Natural killer cell (primary cell): Measurements from ENCODE around the gene ITGA1. TPM values are rescaled to one million over a fixed set of nuclear protein-coding genes. Genes with fewer than 3 reads are reported as not detected.

Experiments used
- ATAC-seq, 3 donors: fragments of 150-1000 bp in 2 of 3; fragments of 200-7000 bp in 1 of 3; cut with Tn5 transposase; 1 replicate in 1 of 3; 2 replicates in 2 of 3; pipeline ENCODE4 v1.10.0; 2021; ENCODE audit warnings: mild to moderate bottlenecking in 2 of 3, moderate library complexity in 2 of 3
- DNase-seq, 2 donors: peaks; one replicate each; pipeline versions ENCODE4 v3.0.0 to v3.0.0-alpha.2; 2013 to 2021; ENCODE audit warnings: mixed read lengths in 1 of 2
- H3K27ac ChIP-seq: one replicate; pipeline ENCODE4 v1.5.1; 2013; ENCODE audit warnings: mild to moderate bottlenecking, low read length
- H3K27me3 ChIP-seq: one replicate; pipeline ENCODE4 v1.6.1; 2013; ENCODE audit warnings: low read length; ENCODE audit not compliant: control insufficient read depth, insufficient read depth
- H3K36me3 ChIP-seq: one replicate; pipeline ENCODE4 v1.6.1; 2013; ENCODE audit warnings: low read length; ENCODE audit not compliant: control insufficient read depth, insufficient read depth
- H3K4me1 ChIP-seq: one replicate; pipeline ENCODE4 v1.6.1; 2013; ENCODE audit warnings: low read length; ENCODE audit not compliant: control insufficient read depth, insufficient read depth
- H3K4me3 ChIP-seq: one replicate; pipeline ENCODE4 v1.5.1; 2013; ENCODE audit warnings: low read length
- H3K9me3 ChIP-seq: one replicate; pipeline ENCODE4 v1.6.1; 2013; ENCODE audit warnings: low read length; ENCODE audit not compliant: control insufficient read depth, insufficient read depth
- H3K27ac Mint-ChIP-seq, 2 donors: one replicate each; pipeline ENCODE4 v1.8.0; 2022; ENCODE audit warnings: mild to moderate bottlenecking in 2 of 2, mixed read lengths in 2 of 2, moderate library complexity in 1 of 2
- H3K27me3 Mint-ChIP-seq, 2 donors: one replicate each; pipeline ENCODE4 v1.8.0; 2022; ENCODE audit warnings: low read depth in 2 of 2, mixed read lengths in 2 of 2
- H3K36me3 Mint-ChIP-seq: one replicate; pipeline ENCODE4 v1.8.0; 2022; ENCODE audit warnings: mixed read lengths
- H3K4me1 Mint-ChIP-seq, 2 donors: one replicate each; pipeline ENCODE4 v1.8.0; 2022; ENCODE audit warnings: mixed read lengths in 2 of 2
- H3K4me3 Mint-ChIP-seq: one replicate; pipeline ENCODE4 v1.8.0; 2022; ENCODE audit warnings: mild to moderate bottlenecking, moderate library complexity, mixed read lengths
- H3K9me3 Mint-ChIP-seq, 2 donors: one replicate each; pipeline ENCODE4 v1.8.0; 2022; ENCODE audit warnings: mixed read lengths in 2 of 2
- WGBS: methylation state at CpG from one replicate; pipeline ENCODE4 v1.1.7; 2013; ENCODE audit warnings: missing lambda C conversion rate; ENCODE audit not compliant: insufficient coverage; 5-methylcytosine and 5-hydroxymethylcytosine counted together
- intact Hi-C: fragments of 100-400 bp; cut with micrococcal nuclease; formaldehyde crosslinking; loops from one replicate; pipeline ENCODE4 v1.14.2; 2022
- total RNA-seq, 4 donors: library from RNA; stranded (reverse); fragments of 120-200 nt in 1 of 4; gene quantifications; one replicate each; pipeline versions ENCODE4 v1.2.3 to v1.2.4, GENCODE V29; 2013 to 2022
- TF ChIP-seq, protein P1 (sequence below): fragments of 200-600 bp; IDR thresholded peaks from one replicate; pipeline ENCODE4 v1.8.0; 2022; ENCODE audit warnings: antibody characterized with exemption

The ITGA1 gene
- total RNA-seq, 3 donors from 2014 or later (not counting 1 experiment from before 2014, with no cell fraction given) = 0.45 to 0.82 (median 0.47) TPM

DNA sequence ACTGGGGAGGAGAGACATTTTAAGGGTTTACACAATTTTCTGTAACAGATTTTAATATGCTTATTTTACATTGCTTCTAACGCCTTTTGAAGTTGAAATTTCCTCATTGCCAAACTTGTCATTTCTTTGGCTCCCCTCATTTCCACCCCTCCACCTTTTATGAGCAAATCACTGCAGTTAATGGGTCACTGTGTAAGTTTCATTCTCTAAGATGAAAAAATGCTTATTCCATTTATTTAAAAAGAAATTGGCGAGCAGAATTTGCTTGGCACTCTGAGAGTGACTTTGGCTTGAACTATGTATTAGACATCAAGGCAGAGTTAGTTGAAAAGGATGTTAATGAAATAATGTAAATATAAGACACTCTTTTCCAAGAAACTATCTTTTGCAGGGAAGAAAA, 66.6 kb downstream of the ITGA1 start:
- intact Hi-C loops = no loop called here
- no peaks in the 10 kb centered on the region for H3K4me1 Mint-ChIP-seq
- TF ChIP-seq, protein P1, sequence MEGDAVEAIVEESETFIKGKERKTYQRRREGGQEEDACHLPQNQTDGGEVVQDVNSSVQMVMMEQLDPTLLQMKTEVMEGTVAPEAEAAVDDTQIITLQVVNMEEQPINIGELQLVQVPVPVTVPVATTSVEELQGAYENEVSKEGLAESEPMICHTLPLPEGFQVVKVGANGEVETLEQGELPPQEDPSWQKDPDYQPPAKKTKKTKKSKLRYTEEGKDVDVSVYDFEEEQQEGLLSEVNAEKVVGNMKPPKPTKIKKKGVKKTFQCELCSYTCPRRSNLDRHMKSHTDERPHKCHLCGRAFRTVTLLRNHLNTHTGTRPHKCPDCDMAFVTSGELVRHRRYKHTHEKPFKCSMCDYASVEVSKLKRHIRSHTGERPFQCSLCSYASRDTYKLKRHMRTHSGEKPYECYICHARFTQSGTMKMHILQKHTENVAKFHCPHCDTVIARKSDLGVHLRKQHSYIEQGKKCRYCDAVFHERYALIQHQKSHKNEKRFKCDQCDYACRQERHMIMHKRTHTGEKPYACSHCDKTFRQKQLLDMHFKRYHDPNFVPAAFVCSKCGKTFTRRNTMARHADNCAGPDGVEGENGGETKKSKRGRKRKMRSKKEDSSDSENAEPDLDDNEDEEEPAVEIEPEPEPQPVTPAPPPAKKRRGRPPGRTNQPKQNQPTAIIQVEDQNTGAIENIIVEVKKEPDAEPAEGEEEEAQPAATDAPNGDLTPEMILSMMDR = no peak
- ATAC-seq (no peak), DNase-seq (no peak)
- no peaks in the 10 kb centered on the region for H3K36me3 ChIP-seq
- WGBS = 93% methylated on average over 2 of the region's 2 CpGs
- H3K27me3 ChIP-seq = no peaks in the 10 kb centered on the region
- no peak overlapping the region for H3K27ac ChIP-seq
- no peaks in the 10 kb centered on the region for H3K9me3 Mint-ChIP-seq
- no peak overlapping the region for H3K4me3 Mint-ChIP-seq
- H3K36me3 Mint-ChIP-seq = no peaks in the 10 kb centered on the region
- no peaks in the 10 kb centered on the region for H3K9me3 ChIP-seq
- no peak overlapping the region for H3K27ac Mint-ChIP-seq
- H3K27me3 Mint-ChIP-seq = peaks cover 0 to 5% of the 10 kb centered on the region in 2 donors
- H3K4me1 ChIP-seq = no peaks in the 10 kb centered on the region
- no peak overlapping the region for H3K4me3 ChIP-seq

DNA sequence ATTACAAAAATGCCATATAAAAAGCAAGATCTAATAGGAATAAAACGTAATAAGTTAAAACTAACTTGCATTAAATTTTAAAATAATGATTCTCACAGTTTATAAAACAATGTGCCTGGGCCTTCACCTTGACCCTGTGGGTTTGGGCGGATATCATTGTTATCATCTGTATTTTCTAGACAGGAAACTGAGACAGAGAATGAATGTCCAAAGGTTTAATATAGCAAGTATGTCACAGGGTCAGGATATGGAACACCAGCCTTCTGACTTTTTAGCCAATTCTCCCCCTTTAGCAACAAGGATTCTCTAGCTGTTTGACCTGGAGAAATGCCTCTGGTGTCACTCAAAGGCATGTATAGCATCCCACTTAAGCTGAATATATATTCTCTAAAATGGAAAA, 67.2 kb downstream of the ITGA1 start:
- no peak for DNase-seq
- TF ChIP-seq, protein P1 = no peak
- Histone ChIP-seq H3K27ac (no peak overlapping the region), H3K4me3 (no peak overlapping the region), H3K36me3 (no peaks in the 10 kb centered on the region), H3K27me3 (no peaks in the 10 kb centered on the region), H3K9me3 (no peaks in the 10 kb centered on the region), H3K4me1 (no peaks in the 10 kb centered on the region)
- ATAC-seq = no peak
- H3K9me3 Mint-ChIP-seq = no peaks in the 10 kb centered on the region
- intact Hi-C loops = no loop called here
- no peak overlapping the region for H3K4me3 Mint-ChIP-seq
- 92% methylated on average over 1 of the region's 2 CpGs for WGBS
- peaks cover 0 to 5% of the 10 kb centered on the region in 2 donors for H3K27me3 Mint-ChIP-seq
- H3K4me1 Mint-ChIP-seq = no peaks in the 10 kb centered on the region
- no peaks in the 10 kb centered on the region for H3K36me3 Mint-ChIP-seq
- no peak overlapping the region for H3K27ac Mint-ChIP-seq

DNA sequence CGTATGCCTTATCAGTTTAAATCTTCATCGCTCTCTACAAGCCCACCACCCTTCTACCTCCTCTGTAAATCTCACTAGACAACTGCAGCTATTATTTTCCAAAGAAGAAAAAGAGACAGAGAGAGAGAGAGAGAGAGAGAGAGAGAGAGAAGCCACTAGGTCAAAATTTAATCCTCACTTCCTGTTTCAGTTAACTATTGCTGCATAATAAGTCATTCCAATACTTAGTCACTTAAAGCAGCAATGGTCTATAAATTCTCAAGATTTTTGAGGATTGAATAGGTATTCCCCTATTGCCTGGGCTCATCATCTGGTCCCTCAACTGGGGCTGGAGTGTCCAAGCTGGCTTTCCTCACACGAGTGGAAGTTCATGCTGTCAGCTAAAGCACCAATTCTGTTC, 68.8 kb downstream of the ITGA1 start:
- Mint-ChIP-seq H3K27ac (no peak overlapping the region), H3K27me3 (peaks cover 0 to 5% of the 10 kb centered on the region in 2 donors), H3K4me1 (no peaks in the 10 kb centered on the region), H3K4me3 (no peak overlapping the region), H3K9me3 (no peaks in the 10 kb centered on the region), H3K36me3 (no peaks in the 10 kb centered on the region)
- Histone ChIP-seq H3K27ac (no peak overlapping the region), H3K27me3 (no peaks in the 10 kb centered on the region), H3K9me3 (no peaks in the 10 kb centered on the region), H3K4me1 (no peaks in the 10 kb centered on the region), H3K36me3 (no peaks in the 10 kb centered on the region), H3K4me3 (no peak overlapping the region)
- WGBS = 86% methylated on average over 2 of the region's 3 CpGs
- ATAC-seq = no peak
- intact Hi-C loops = no loop called here
- TF ChIP-seq, protein P1 = no peak
- no peak for DNase-seq

DNA sequence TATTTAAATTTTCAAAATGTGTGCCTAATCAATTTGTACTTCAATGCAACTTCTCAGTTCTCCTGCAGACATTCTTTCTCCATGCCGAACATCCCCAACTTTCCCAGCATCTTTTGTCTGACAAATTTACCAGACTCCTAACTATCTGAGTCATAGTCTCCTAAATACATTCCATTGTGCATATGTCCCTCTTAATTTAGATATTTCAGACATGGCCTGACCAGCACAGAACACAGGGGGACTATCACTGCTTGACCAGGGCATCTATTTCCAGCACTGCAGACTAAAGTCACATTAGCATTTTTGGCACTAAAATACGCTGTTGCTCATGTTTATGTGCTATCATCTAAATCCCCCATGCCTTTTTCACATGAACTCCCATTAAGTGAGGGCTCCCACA, 71.9 kb downstream of the ITGA1 start:
- DNase-seq (no peak), ATAC-seq (no peak)
- H3K4me3 ChIP-seq = no peak overlapping the region
- H3K27ac ChIP-seq = no peak overlapping the region
- no peaks in the 10 kb centered on the region for H3K36me3 ChIP-seq
- H3K27me3 ChIP-seq = no peaks in the 10 kb centered on the region
- TF ChIP-seq, protein P1 = no peak
- Mint-ChIP-seq H3K27ac (no peak overlapping the region), H3K36me3 (no peaks in the 10 kb centered on the region), H3K4me3 (no peak overlapping the region), H3K9me3 (no peaks in the 10 kb centered on the region), H3K4me1 (no peaks in the 10 kb centered on the region), H3K27me3 (peaks cover 0 to 9% of the 10 kb centered on the region in 2 donors)
- intact Hi-C loops = no loop called here
- no peaks in the 10 kb centered on the region for H3K9me3 ChIP-seq
- H3K4me1 ChIP-seq = no peaks in the 10 kb centered on the region
- 97% methylated on average over 2 of the region's 2 CpGs for WGBS
